Esophagus squamous epithelium (tissue), 5 donors: ENCODE results near the gene SKAP1. TPM values are rescaled to one million over a fixed set of nuclear protein-coding genes. Genes with fewer than 3 reads are reported as not detected.

Source experiments
- DNase-seq: peaks from one replicate; lab custom pipeline; 2025; lab: John Stamatoyannopoulos, UW
- H3K27ac ChIP-seq, 4 donors: fragments of 200-600 bp; sonication (generic); one replicate each; pipeline ENCODE4 v1.5.1; 2016 to 2019; ENCODE audit warnings: mild to moderate bottlenecking in 1 of 4
- H3K27me3 ChIP-seq, 4 donors: fragments of 200-600 bp; sonication (generic); 1 replicate in 3 of 4; 2 replicates in 1 of 4; pipeline versions ENCODE4 v1.5.1 to v1.6.0; 2017 to 2021; ENCODE audit warnings: antibody characterized with exemption in 1 of 4
- H3K36me3 ChIP-seq, 3 donors: fragments of 200-600 bp; sonication (generic); one replicate each; pipeline ENCODE4 v1.5.1; 2016 to 2019
- H3K4me1 ChIP-seq, 3 donors: fragments of 200-600 bp; sonication (generic); one replicate each; pipeline ENCODE4 v1.5.1; 2017 to 2019
- H3K4me3 ChIP-seq, 4 donors: fragments of 200-600 bp; sonication (generic); 1 replicate in 3 of 4; 2 replicates in 1 of 4; pipeline ENCODE4 v1.5.1; 2016 to 2019; ENCODE audit warnings: mild to moderate bottlenecking in 2 of 4, moderate library complexity in 1 of 4
- H3K9me3 ChIP-seq, 3 donors: fragments of 200-600 bp; sonication (generic); one replicate each; pipeline ENCODE4 v1.5.1; 2016 to 2019
- CTCF ChIP-seq, 6 experiments: fragments of 450-650 bp in 4 of 6; fragments of 200-600 bp in 2 of 6; sonication (generic) in 2 of 6; IDR thresholded peaks; one replicate each; pipeline ENCODE4 v1.5.1; 2016 to 2019; ENCODE audit warnings: antibody characterized with exemption in 6 of 6, mild to moderate bottlenecking in 4 of 6, moderate library complexity in 4 of 6
- POLR2A ChIP-seq, 4 donors: fragments of 450-650 bp; IDR thresholded peaks; one replicate each; pipeline ENCODE4 v1.6.1; 2017; ENCODE audit warnings: antibody characterized with exemption in 4 of 4, mild to moderate bottlenecking in 4 of 4, moderate library complexity in 3 of 4
- WGBS, 2 donors: methylation state at CpG; one replicate each; pipeline ENCODE4 v1.1.5; 2018; 5-methylcytosine and 5-hydroxymethylcytosine counted together
- intact Hi-C: fragments of 100-400 bp; cut with DNase I; formaldehyde crosslinking; loops from one replicate; pipeline ENCODE4 v1.15.0; 2022
- total RNA-seq, 4 donors: library from RNA; depleted of rRNA; stranded (reverse); fragments of >200 nt; gene quantifications; one replicate each; pipeline ENCODE4 v1.1.0, GENCODE V29; 2016
- donor health status: DM: yes; HTN: yes; CAD: no.

SKAP1 gene
- total RNA-seq, 4 donors from 2014 or later, result 0.83 to 5.1 (median 3.4) TPM; not detected in 1

- no peak for DNase-seq
- H3K27me3 ChIP-seq, result peaks cover 0 to 38% (median 0%) of the 10 kb centered on the region in 4 donors
- no peaks in the 10 kb centered on the region for H3K4me1 ChIP-seq
- TF ChIP-seq CTCF (IDR thresholded peaks at IDR 0.05), result no peak
- TF ChIP-seq POLR2A (IDR thresholded peaks at IDR 0.05), result no peak
- H3K27ac ChIP-seq, result no peak overlapping the region
- intact Hi-C loops, result no loop called here
- no peaks in the 10 kb centered on the region for H3K9me3 ChIP-seq
- 84 to 89% methylated on average over 3 of the region's 3 CpGs for WGBS, 2 donors
- no peaks in the 10 kb centered on the region for H3K36me3 ChIP-seq
- H3K4me3 ChIP-seq, result no peak overlapping the region
Measured at GRCh38 chr17:48176471-48176855, 253.6 kb downstream of the SKAP1 start.

GRCh38 chr17:48175692-48176470 lies 254.1 kb downstream of the SKAP1 start:
- TF ChIP-seq CTCF (IDR thresholded peaks at IDR 0.05) (no peak), POLR2A (IDR thresholded peaks at IDR 0.05) (no peak)
- no peak for DNase-seq
- Histone ChIP-seq H3K36me3 (no peaks in the 10 kb centered on the region), H3K4me3 (no peak overlapping the region), H3K27ac (no peak overlapping the region), H3K9me3 (no peaks in the 10 kb centered on the region), H3K4me1 (no peaks in the 10 kb centered on the region), H3K27me3 (peaks cover 0 to 38% (median 0%) of the 10 kb centered on the region in 4 donors)
- WGBS, 2 donors, result 69 to 79% methylated on average over 4 to 5 of the region's 5 CpGs
- intact Hi-C loops, result no loop called here

DNA sequence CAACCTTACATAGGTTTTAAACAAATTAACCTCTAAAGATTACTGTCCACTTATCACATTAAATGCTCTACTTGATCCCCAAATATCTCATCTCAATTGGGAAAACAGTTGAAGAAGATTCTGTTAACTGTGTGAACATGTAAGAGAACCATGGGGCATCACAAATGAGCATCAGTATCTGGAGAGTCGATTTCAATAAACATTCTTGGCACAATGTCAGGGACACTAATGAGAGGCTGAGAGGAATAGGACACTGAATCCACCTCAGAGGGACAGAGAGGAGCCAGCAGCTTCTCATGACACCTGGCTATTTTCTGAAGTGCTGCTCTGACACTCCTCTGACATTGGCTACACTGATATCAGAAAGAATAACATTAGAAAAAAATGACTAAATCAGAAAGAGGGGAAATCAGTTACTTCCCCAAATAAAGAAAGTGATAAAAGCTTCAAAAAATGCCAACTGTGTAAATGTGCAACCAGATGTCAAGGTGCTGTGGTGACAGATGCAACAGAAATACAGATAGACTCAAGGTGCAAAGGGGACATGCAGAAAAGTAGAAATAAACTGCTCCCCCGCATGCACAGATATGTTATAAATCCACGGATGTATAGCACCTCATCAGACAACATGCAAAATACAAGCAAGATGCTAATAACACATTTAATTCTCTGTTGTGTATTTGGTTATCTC lies 255.0 kb downstream of the SKAP1 start:
- Histone ChIP-seq H3K9me3 (no peaks in the 10 kb centered on the region), H3K4me3 (no peak overlapping the region), H3K36me3 (no peaks in the 10 kb centered on the region), H3K27me3 (peaks cover 0 to 38% (median 0%) of the 10 kb centered on the region in 4 donors), H3K27ac (no peak overlapping the region), H3K4me1 (no peaks in the 10 kb centered on the region)
- intact Hi-C loops, result no loop called here
- TF ChIP-seq CTCF (IDR thresholded peaks at IDR 0.05), result no peak
- no peak for TF ChIP-seq POLR2A (IDR thresholded peaks at IDR 0.05)
- 72 to 78% methylated on average over 3 of the region's 3 CpGs for WGBS, 2 donors
- no peak for DNase-seq

- H3K9me3 ChIP-seq, result no peaks in the 10 kb centered on the region
- intact Hi-C loops, result no loop called here
- TF ChIP-seq CTCF (IDR thresholded peaks at IDR 0.05) (no peak), POLR2A (IDR thresholded peaks at IDR 0.05) (no peak)
- peaks cover 0 to 33% (median 0%) of the 10 kb centered on the region in 4 donors for H3K27me3 ChIP-seq
- no peaks in the 10 kb centered on the region for H3K36me3 ChIP-seq
- no peaks in the 10 kb centered on the region for H3K4me1 ChIP-seq
- 60 to 67% methylated on average over 8 of the region's 8 CpGs for WGBS, 2 donors
- H3K27ac ChIP-seq, result no peak overlapping the region
- no peak overlapping the region for H3K4me3 ChIP-seq
- DNase-seq, result no peak
Measured at GRCh38 chr17:48173191-48173984, 256.6 kb downstream of the SKAP1 start.
